Measurements from ENCODE around the gene GOLT1A. TPM values are rescaled to one million over a fixed set of nuclear protein-coding genes. Genes with fewer than 3 reads are reported as not detected.

GOLT1A gene
- total RNA-seq, 6 donors from 2014 or later: 7.5 to 18.5 (median 10.1) TPM; not detected in 1

DNA sequence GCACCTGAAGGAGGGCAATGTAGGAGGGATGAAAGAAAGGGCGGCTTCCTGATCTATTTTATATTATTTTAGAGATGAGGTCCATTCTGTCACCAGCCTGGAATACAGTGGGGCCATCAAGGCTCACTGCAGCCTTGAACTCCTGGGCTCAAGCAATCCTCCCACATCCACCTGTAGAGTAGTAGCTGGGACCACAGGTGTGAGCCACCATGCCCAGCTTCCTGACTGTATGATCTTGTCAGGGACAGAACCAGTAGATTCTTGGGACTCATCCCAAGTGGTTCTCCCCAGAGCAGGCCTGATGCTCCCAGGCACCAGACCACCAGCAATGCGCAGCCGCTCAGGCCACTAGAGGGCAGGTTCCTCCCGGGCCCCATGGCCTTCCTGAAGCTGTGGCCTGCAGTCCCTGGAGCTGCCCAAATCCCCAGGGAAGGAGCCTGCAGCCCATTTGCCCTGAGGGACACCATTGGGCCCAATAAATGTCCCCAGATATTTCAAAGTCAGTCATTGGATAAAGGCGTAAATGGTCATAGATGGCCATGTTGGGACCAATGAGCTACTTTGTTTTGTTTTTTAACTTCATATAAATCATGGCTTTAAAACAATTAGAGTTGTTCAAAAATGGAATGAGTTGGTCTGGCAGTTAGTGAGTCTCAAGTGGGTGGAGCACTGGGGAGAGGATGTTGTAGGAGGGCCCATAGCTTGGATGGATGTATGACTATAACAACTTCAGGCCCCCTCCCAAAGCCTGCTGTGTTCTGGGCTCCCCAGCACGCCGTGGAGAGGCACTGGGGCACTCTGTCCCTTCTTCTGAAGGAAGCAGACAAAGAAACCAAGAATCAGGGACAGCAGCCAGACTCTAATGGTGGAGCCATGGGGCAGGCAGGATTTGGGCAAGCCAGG, 44.7 kb upstream of the GOLT1A start:
- H3K4me3 ChIP-seq: no peak overlapping the region
- H3K27ac ChIP-seq: no peak overlapping the region
- 69 to 93% methylated on average over 4 to 7 of the region's 7 CpGs for WGBS, 2 donors
- H3K4me1 ChIP-seq: peaks cover 0 to 7% (median 2%) of the 10 kb centered on the region in 4 donors
- H3K27me3 ChIP-seq: no peaks in the 10 kb centered on the region
- TF ChIP-seq EP300 (IDR thresholded peaks at IDR 0.05): no peak
- no peak for TF ChIP-seq POLR2AphosphoS5 (IDR thresholded peaks at IDR 0.05)
- no peak for TF ChIP-seq POLR2A (IDR thresholded peaks at IDR 0.05)
- TF ChIP-seq, protein P1, sequence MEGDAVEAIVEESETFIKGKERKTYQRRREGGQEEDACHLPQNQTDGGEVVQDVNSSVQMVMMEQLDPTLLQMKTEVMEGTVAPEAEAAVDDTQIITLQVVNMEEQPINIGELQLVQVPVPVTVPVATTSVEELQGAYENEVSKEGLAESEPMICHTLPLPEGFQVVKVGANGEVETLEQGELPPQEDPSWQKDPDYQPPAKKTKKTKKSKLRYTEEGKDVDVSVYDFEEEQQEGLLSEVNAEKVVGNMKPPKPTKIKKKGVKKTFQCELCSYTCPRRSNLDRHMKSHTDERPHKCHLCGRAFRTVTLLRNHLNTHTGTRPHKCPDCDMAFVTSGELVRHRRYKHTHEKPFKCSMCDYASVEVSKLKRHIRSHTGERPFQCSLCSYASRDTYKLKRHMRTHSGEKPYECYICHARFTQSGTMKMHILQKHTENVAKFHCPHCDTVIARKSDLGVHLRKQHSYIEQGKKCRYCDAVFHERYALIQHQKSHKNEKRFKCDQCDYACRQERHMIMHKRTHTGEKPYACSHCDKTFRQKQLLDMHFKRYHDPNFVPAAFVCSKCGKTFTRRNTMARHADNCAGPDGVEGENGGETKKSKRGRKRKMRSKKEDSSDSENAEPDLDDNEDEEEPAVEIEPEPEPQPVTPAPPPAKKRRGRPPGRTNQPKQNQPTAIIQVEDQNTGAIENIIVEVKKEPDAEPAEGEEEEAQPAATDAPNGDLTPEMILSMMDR (IDR thresholded peaks at IDR 0.05): peak; percentile 53 to 77 (median 66)
- no peaks in the 10 kb centered on the region for H3K36me3 ChIP-seq
- H3K9me3 ChIP-seq: no peaks in the 10 kb centered on the region
- DNase-seq (peak; percentile 59 to 80), ATAC-seq (ENCODE audit: low FRiP score in 2 of 2) (peak in 1 of 2 donors; percentile 42)

DNA sequence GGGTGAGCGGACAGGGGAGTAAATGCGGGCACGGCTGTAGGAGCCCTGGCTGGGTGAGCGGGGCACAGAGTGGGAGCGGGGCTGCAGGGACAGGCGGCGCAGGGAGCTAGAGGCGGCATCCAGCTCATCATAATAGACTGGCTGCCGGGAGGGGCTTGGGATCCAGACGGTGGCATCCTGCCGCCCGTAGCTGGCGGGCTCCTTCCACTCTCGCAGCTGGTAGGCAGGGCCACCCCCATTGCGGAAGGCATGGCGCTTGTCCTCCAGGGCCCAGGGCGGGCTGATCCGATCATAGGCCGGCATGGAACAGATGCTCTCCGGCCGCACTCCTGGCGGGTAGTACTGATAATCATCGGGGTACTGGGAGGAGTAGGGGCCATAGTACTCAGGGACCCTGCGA, 43.7 kb upstream of the GOLT1A start:
- H3K9me3 ChIP-seq: no peaks in the 10 kb centered on the region
- 90 to 95% methylated on average over 19 to 24 of the region's 24 CpGs for WGBS, 2 donors
- peak in 1 of 2 donors; percentile 74 for DNase-seq
- TF ChIP-seq, protein P1 (IDR thresholded peaks at IDR 0.05): no peak
- no peak for TF ChIP-seq EP300 (IDR thresholded peaks at IDR 0.05)
- TF ChIP-seq POLR2A (IDR thresholded peaks at IDR 0.05): no peak
- no peak for TF ChIP-seq POLR2AphosphoS5 (IDR thresholded peaks at IDR 0.05)
- no peaks in the 10 kb centered on the region for H3K36me3 ChIP-seq
- H3K4me3 ChIP-seq: no peak overlapping the region
- peaks cover 0 to 7% (median 2%) of the 10 kb centered on the region in 4 donors for H3K4me1 ChIP-seq
- H3K27me3 ChIP-seq: no peaks in the 10 kb centered on the region
- ATAC-seq (ENCODE audit: low FRiP score in 2 of 2): no peak
- H3K27ac ChIP-seq: no peak overlapping the region

DNA sequence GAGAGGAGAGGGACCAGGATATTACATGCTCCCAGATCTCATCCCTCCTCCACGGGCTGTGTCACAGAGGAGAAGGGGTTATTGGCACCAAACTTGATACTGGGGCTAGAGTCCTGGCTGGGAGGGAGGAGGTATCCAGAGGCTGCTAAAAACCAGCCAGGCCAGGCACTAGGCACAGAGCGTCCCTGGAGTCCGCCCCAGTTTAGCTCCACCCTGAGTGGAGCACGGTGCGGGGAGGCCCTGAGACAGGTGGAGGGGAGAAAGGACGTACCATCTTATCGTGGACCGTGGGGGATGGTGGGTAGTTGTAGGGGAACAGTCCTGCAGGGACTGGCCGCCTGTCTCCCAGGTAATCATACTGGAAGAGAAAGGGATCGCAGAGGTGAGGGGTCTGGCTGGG, 42.7 kb upstream of the GOLT1A start:
- Histone ChIP-seq H3K4me3 (no peak overlapping the region), H3K27me3 (no peaks in the 10 kb centered on the region), H3K9me3 (no peaks in the 10 kb centered on the region), H3K27ac (no peak overlapping the region), H3K36me3 (no peaks in the 10 kb centered on the region), H3K4me1 (peaks cover 0 to 7% (median 2%) of the 10 kb centered on the region in 4 donors)
- TF ChIP-seq, protein P1 (IDR thresholded peaks at IDR 0.05): no peak
- TF ChIP-seq EP300 (IDR thresholded peaks at IDR 0.05) (no peak), POLR2AphosphoS5 (IDR thresholded peaks at IDR 0.05) (no peak), POLR2A (IDR thresholded peaks at IDR 0.05) (no peak)
- WGBS, 2 donors: 87 to 93% methylated on average over 10 of the region's 10 CpGs
- DNase-seq (no peak), ATAC-seq (ENCODE audit: low FRiP score in 2 of 2) (no peak)

DNA sequence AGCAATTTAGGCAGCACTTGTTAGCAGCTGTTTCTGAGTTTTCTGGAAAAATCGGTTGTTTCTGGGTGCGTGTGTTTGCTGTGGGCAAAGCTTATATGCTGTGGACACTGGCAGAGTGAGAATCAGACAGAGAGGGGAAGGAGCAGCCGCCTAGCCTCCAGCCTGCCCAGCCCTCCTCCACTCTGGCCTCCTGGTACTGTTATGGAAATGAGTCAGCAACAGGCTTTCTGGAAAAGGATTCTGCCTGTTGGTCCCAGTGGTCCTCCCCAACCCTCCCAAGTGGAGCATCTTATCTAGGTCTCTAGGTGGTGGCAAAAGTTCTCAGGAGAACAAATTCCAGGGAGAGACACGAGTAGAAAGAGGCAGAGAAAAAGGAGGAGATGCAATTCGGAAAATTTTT, 42.2 kb upstream of the GOLT1A start:
- no peaks in the 10 kb centered on the region for H3K27me3 ChIP-seq
- H3K4me1 ChIP-seq: peaks cover 0 to 7% (median 2%) of the 10 kb centered on the region in 4 donors
- H3K9me3 ChIP-seq: no peaks in the 10 kb centered on the region
- DNase-seq (no peak), ATAC-seq (ENCODE audit: low FRiP score in 2 of 2) (no peak)
- TF ChIP-seq POLR2A (IDR thresholded peaks at IDR 0.05) (no peak), EP300 (IDR thresholded peaks at IDR 0.05) (no peak), POLR2AphosphoS5 (IDR thresholded peaks at IDR 0.05) (no peak)
- TF ChIP-seq, protein P1 (IDR thresholded peaks at IDR 0.05): no peak
- H3K36me3 ChIP-seq: no peaks in the 10 kb centered on the region
- WGBS, 2 donors: 78 to 79% methylated on average over 4 to 5 of the region's 5 CpGs
- H3K4me3 ChIP-seq: no peak overlapping the region
- no peak overlapping the region for H3K27ac ChIP-seq
